Measurements from ENCODE around the gene DCAF5. TPM values are rescaled to one million over a fixed set of nuclear protein-coding genes. Genes with fewer than 3 reads are reported as not detected.

Gene DCAF5
- polyA plus RNA-seq, 3 donors: 22.2 to 55.1 (median 30.6) TPM

DNA sequence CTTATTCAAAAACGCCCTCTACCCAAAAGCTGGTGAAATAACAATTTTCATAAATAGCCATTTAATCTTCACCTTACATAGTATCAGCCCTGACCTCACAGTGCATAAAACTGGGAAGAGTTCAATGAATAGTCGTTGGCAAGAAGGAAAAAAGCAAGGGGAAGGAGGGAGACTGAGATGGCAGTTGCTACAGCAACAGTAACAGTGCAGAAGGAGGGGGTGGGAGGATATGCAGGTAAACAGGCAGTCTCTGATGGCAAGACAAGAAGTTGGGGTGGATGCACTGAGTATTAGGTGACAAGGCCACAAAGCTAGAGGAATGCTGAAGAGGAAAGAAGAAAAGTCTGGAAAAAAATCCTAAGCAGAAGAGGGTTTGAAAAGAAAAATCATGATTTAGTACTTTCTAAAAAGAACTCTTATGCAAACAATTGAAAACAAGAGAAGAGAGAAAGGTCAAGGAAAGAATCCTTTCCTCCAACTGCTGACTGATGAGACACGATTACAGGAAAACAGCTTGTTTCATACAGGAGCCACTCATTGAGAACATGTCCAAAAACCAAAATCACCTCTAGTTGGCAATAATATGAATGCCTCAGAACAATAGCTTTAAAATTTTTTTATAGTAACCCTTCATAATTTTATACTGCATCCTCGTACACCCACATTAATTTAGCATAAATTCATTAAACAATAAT, 56.0 kb downstream of the DCAF5 start:
- Histone ChIP-seq H3K4me3 (replicated peaks in 1 of 3; ENCODE audit: low read depth in 2 of 3, low read length in 3 of 3) (no peak overlapping the region), H3K27me3 (ENCODE audit: control insufficient read depth in 2 of 2, insufficient read depth in 2 of 2, low read length in 2 of 2) (no peaks in the 10 kb centered on the region), H3K9ac (ENCODE audit: insufficient read depth, low read length, poor library complexity, severe bottlenecking) (no peak overlapping the region), H3K4me1 (ENCODE audit: control insufficient read depth in 1 of 2, insufficient read depth in 2 of 2, low read length in 2 of 2) (peaks cover 0 to 7% of the 10 kb centered on the region in 2 donors), H2AFZ (ENCODE audit: insufficient read depth, low read depth, low read length, poor library complexity, severe bottlenecking) (no peak overlapping the region), H3K4me2 (replicated peaks; ENCODE audit: extremely low read depth, low read length, poor library complexity, severe bottlenecking) (no peak overlapping the region), H3K79me2 (ENCODE audit: insufficient read depth, low read length) (no peaks in the 10 kb centered on the region), H3K36me3 (replicated peaks in 1 of 2; ENCODE audit: control insufficient read depth in 1 of 2, insufficient read depth in 2 of 2, low read length in 2 of 2) (peaks cover 18 to 69% of the 10 kb centered on the region in 2 donors), H4K20me1 (ENCODE audit: insufficient read depth, low read length) (peaks cover 10% of the 10 kb centered on the region), H3K27ac (ENCODE audit: low read depth in 1 of 2, low read length in 2 of 2) (no peak overlapping the region), H3K9me3 (replicated peaks in 1 of 2; ENCODE audit: control insufficient read depth in 1 of 2, insufficient read depth in 1 of 2, low read length in 2 of 2) (no peaks in the 10 kb centered on the region)
- 85% methylated on average over 2 of the region's 4 CpGs for WGBS (ENCODE audit: insufficient coverage)
- TF ChIP-seq, protein P1, sequence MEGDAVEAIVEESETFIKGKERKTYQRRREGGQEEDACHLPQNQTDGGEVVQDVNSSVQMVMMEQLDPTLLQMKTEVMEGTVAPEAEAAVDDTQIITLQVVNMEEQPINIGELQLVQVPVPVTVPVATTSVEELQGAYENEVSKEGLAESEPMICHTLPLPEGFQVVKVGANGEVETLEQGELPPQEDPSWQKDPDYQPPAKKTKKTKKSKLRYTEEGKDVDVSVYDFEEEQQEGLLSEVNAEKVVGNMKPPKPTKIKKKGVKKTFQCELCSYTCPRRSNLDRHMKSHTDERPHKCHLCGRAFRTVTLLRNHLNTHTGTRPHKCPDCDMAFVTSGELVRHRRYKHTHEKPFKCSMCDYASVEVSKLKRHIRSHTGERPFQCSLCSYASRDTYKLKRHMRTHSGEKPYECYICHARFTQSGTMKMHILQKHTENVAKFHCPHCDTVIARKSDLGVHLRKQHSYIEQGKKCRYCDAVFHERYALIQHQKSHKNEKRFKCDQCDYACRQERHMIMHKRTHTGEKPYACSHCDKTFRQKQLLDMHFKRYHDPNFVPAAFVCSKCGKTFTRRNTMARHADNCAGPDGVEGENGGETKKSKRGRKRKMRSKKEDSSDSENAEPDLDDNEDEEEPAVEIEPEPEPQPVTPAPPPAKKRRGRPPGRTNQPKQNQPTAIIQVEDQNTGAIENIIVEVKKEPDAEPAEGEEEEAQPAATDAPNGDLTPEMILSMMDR (IDR thresholded peaks at IDR 0.05): no peak
- Mint-ChIP-seq H3K4me3 (no peak overlapping the region), H3K36me3 (peaks cover 46 to 49% of the 10 kb centered on the region in 2 donors), H3K27ac (no peak overlapping the region), H3K4me1 (peaks cover 4% of the 10 kb centered on the region), H3K27me3 (ENCODE audit: low read depth in 3 of 3) (peaks cover 0 to 1% (median 0%) of the 10 kb centered on the region in 3 donors), H3K9me3 (no peaks in the 10 kb centered on the region)
- DNase-seq: no peak
- intact Hi-C loops (cut with micrococcal nuclease): no loop called here

DNA sequence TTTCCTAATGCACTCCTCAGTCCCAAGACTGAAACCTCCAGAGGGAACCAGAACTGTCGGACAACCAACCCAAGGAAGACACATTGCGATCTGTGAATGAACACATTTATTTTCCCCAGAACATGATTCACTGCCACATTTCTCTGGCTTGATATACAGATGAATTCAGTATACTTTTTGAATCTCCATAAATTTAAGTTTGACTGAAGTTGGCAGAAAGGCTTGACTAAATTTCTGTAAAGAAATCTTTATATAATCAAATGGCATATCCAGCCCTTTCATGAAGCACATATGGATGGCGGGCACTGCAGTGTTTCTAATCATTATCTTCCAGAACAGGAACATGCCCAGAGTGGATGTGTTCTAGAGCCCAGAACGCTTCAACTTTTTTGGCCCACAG, 56.7 kb downstream of the DCAF5 start:
- Histone ChIP-seq H3K27ac (ENCODE audit: low read depth in 1 of 2, low read length in 2 of 2) (no peak overlapping the region), H3K4me2 (replicated peaks; ENCODE audit: extremely low read depth, low read length, poor library complexity, severe bottlenecking) (no peak overlapping the region), H3K9me3 (replicated peaks in 1 of 2; ENCODE audit: control insufficient read depth in 1 of 2, insufficient read depth in 1 of 2, low read length in 2 of 2) (no peaks in the 10 kb centered on the region), H3K79me2 (ENCODE audit: insufficient read depth, low read length) (no peaks in the 10 kb centered on the region), H3K9ac (ENCODE audit: insufficient read depth, low read length, poor library complexity, severe bottlenecking) (no peak overlapping the region), H3K36me3 (replicated peaks in 1 of 2; ENCODE audit: control insufficient read depth in 1 of 2, insufficient read depth in 2 of 2, low read length in 2 of 2) (peaks cover 25 to 75% of the 10 kb centered on the region in 2 donors), H3K27me3 (ENCODE audit: control insufficient read depth in 2 of 2, insufficient read depth in 2 of 2, low read length in 2 of 2) (no peaks in the 10 kb centered on the region), H2AFZ (ENCODE audit: insufficient read depth, low read depth, low read length, poor library complexity, severe bottlenecking) (no peak overlapping the region), H3K4me1 (ENCODE audit: control insufficient read depth in 1 of 2, insufficient read depth in 2 of 2, low read length in 2 of 2) (peaks cover 0 to 2% of the 10 kb centered on the region in 2 donors), H3K4me3 (replicated peaks in 1 of 3; ENCODE audit: low read depth in 2 of 3, low read length in 3 of 3) (no peak overlapping the region), H4K20me1 (ENCODE audit: insufficient read depth, low read length) (peaks cover 4% of the 10 kb centered on the region)
- TF ChIP-seq, protein P1 (IDR thresholded peaks at IDR 0.05): no peak
- H3K4me1 Mint-ChIP-seq: peaks cover under 1% of the 10 kb centered on the region
- H3K27me3 Mint-ChIP-seq (ENCODE audit: low read depth in 3 of 3): peaks cover 0 to 1% (median 0%) of the 10 kb centered on the region in 3 donors
- no peak for DNase-seq
- H3K36me3 Mint-ChIP-seq: peaks cover 53 to 56% of the 10 kb centered on the region in 2 donors
- no peaks in the 10 kb centered on the region for H3K9me3 Mint-ChIP-seq
- intact Hi-C loops (cut with micrococcal nuclease): no loop called here
- no peak overlapping the region for H3K4me3 Mint-ChIP-seq
- no peak overlapping the region for H3K27ac Mint-ChIP-seq
- whole genome bisulfite sequencing (ENCODE audit: insufficient coverage): 100% methylated on average over 1 of the region's 4 CpGs

All from CD14-positive monocyte (primary cell).